GM18907 (cell line): ENCODE data around the gene NOTCH2.

ENCODE experiments used
- ATAC-seq: cut with Tn5 transposase; IDR thresholded peaks from one replicate; pipeline ENCODE4 v1.9.1; 2021; ENCODE audit warnings: mild to moderate bottlenecking, moderate library complexity; ENCODE audit not compliant: unreplicated experiment

Gene NOTCH2

DNA sequence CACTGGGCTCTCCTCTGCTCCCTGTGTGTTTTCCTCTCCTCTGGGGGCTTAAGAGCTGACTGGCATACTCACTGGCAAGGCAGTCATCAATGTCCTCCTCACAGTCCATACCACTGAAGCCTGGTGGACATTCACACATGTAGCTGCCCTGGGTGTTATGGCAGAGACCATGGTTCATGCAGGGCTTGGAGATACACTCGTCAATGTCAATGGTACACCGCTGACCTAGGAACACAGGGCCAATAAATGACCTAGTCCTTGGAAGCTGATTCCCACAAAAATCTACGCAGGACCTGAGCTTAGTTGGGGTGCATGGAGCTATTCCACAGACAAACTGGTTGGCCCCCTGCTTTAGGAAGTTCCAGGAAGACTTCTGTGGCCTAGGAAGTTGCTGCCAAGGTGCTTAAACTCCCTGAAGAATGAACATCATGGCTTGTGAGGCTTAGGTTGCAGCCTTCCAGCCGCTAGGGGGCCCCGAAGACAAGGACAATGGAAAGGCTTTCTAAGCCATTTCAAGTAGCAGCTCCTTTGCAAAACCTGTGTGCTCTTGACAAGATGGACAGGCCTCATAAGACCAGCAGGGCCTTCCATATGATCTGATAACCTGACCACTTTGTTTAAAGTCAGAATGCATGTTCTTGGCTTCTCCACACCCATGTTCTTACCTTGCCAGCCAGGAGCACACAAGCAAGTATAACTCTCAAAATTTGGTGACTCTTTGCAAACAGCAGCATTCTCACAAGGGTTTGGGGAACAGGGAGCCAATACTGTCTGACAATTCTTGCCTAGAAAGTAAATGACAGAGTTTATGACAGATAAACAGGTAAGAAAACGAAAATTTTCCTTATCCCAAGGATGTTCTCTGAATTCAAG is 120.9 kb downstream of the NOTCH2 start:
- ATAC-seq, result peak; percentile 68

DNA sequence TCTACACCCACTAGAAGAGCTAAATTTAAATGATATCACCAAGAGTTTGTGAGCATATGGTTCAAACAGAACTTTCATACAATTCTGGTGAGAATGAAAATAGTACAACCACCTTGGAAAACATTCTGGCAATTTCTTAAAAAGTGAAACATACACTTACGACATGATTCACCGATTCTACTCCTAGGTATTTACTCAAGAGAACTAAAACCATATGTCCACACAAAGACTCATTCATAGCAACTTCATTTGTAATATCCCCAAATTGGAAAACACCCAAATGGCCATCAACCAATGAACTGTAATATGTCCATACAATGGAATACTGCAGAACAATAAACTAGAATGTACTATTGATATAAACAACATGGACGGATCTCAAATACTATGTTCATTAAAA is 122.0 kb downstream of the NOTCH2 start:
- no peak for ATAC-seq

DNA sequence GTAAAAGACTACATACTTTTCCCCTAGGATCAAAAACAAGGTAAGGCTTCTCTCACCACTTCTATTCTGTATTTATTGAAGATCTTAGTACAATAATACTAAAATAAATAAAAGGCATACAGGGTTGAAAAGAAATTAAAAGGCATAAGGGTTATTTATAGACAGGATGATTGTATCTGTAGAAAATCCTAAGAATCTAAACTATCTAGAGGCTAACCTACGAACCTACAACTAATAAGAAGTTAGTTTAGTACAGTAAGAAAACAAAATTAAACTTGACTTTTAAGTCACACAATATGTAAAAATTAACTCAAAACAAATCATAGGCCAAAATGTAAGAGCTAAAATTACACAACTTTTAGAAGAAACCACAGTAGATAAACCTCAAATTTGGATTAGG is 122.7 kb downstream of the NOTCH2 start:
- no peak for ATAC-seq

DNA sequence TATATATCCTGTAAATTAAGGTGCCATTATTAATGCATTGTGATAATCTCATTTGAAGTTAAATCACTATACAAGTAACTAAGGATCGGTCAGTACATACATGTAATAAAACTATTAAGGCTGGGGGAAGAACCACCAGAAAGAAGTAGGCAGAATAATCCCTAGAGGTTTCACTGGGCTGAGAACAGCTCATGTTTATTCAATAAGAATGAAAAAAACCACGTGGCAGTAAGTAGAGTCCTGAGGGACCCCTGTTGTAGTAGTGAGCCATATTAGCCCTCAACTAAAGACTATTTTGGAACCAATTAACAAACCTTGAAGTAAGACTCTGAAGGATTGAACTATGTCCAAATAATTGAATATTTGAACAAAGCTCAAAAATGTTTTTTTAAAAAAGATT is 126.2 kb downstream of the NOTCH2 start:
- no peak for ATAC-seq

DNA sequence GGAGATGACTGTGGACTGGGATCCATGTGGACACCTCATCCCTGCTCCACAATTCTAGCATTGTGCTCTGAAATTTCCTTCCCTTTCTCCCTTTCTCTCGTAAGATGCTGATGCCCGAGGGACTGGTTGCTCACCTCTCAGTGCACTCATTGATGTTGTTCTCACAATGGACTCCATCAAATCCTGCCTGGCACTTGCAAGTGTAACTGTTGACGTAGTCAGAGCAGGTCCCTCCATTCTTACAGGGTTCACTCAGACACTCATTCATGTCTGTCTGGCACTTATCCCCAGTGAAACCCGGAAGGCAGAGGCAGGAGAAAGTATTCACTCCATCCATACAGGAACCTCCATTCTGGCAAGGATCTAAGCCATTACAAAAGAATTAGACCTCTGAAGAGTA is 128.1 kb downstream of the NOTCH2 start:
- no peak for ATAC-seq

DNA sequence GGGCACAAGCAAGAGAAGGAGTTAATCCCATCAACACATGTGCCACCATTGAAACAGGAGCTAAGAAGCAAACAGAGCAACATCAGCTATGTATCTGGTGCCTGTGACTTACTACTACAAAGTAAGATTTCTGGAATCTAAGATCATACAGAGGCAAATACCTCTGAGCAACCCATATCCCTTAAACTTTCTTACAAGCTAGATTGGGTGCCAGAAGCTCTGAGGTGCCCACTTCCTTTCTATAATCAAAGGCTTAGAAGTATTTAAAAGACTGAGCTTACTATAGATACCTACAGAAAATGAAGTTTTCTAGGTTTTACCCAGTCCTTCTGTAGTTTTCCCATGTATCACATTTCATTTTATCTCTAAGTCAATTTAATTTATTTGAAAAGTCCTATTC is 128.8 kb downstream of the NOTCH2 start:
- no peak for ATAC-seq

DNA sequence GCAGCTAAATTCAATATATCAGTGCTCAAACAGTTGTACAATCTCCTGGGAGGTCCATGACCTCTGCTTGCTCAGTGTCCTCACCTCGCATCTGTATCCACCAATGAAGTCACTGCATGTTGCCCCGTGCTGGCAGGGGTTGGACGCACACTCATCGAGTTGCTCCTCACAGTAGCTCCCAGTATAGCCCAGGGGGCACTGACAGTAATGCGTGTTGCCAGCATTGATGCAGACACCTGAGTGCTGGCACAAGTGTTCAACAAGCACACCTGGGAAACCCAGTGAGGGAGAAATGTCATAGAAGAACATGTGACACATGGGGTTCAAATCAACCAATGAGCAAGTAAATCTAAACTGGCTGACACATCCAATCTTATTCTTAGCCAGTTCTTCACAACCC is 132.3 kb downstream of the NOTCH2 start:
- ATAC-seq, result no peak

DNA sequence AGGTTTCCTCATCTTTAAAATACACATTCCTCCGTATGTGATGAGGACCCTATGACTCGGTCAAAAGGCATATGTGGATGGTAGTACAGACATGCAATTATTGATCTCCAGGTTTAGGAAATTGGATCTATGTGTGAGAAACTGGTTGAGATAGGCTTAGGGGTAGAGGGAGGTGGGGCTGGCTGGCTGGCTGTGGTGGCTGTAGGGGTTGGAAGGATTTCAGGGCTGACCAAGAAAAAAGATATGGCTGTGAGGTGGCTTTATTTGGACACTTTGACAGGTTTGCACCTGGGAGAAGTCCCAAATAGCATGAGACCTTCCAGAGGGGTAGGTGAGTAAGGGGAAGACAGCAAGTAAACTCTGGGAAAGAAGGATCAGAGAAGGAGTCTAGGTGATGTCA is 133.5 kb downstream of the NOTCH2 start:
- ATAC-seq, result no peak

DNA sequence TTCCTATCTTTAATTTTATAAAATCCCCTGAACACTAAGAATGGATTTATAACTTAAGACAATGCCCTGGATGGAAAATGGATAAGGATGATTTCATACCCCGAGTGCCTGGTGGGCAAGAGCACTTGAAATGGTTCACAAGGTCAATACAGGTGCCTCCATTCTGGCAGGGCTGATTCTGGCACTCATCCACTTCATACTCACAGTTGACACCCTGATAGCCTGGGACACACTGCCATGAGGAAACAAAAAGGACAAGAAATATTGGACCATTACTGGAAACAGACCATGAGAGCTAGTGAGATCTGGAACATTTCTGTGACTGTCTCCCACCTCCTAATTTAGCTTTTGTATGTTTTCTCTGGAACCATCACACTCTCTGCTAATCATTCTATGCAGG is 134.1 kb downstream of the NOTCH2 start:
- ATAC-seq, result no peak

DNA sequence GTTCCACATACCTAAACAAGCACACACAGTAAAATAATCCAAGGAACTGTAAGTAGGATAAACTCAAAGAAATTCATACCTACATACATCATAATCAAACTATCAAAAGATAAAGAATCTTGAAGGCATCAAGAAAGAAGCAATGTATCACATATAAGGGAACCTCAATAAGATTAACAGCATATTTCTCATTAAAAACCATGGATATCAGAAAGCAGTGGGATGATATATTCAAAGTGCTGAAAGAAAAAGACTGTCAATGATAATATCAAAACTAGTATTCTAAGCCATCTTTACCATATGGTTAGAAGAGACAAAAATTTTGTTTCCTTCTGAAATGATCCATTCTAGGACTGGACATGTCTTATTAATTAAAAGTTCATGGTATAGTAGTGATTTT is 136.1 kb downstream of the NOTCH2 start:
- ATAC-seq, result no peak

DNA sequence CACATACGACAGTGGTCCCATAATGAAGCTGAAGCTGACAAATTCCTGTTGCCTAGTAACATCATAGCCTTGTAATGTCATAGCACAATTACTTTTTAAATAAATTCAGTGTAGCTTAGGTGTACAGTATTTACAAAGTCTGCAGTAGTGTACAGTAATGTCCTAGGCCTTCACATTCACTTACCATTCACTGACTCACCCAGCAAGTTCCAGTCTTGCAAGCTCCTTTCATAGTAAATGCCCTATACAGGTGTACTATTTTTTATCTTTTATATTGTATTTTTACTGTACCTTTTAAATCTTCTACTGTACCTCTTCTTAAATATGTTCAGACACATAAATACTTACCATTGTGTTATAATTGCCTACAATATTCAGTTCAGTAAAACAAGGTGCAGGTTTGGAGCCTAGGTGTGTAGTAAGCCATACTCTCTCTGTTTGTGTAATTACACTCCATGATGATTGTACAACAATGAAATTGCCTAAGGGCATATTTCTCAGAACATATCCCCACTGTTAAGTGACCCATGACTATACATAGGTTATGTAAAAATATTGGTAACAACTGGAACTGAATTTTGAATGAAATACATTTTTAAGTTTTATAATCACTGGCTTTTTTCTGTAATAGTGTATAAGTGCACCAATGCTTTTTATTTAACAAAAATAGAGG is 139.7 kb downstream of the NOTCH2 start:
- no peak for ATAC-seq

DNA sequence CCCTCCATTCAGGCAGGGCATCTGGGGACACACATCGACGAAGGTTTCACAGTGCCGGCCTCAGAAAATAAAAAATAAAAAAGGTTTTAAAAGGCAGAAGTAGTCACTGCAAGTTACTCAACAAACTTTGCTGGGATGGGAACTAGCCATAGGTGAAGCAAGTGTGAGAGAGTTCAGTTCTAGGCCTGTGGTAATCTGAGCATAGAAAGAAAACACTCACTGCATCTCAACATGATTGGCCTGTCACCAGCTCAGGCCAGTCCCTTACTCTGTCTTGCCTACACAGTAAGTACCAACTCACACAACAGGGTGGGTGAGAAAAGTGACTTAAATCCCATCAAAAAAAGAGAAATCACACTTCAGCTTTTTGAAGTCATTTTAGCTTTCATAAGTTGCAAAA is 142.9 kb downstream of the NOTCH2 start:
- ATAC-seq, result no peak

DNA sequence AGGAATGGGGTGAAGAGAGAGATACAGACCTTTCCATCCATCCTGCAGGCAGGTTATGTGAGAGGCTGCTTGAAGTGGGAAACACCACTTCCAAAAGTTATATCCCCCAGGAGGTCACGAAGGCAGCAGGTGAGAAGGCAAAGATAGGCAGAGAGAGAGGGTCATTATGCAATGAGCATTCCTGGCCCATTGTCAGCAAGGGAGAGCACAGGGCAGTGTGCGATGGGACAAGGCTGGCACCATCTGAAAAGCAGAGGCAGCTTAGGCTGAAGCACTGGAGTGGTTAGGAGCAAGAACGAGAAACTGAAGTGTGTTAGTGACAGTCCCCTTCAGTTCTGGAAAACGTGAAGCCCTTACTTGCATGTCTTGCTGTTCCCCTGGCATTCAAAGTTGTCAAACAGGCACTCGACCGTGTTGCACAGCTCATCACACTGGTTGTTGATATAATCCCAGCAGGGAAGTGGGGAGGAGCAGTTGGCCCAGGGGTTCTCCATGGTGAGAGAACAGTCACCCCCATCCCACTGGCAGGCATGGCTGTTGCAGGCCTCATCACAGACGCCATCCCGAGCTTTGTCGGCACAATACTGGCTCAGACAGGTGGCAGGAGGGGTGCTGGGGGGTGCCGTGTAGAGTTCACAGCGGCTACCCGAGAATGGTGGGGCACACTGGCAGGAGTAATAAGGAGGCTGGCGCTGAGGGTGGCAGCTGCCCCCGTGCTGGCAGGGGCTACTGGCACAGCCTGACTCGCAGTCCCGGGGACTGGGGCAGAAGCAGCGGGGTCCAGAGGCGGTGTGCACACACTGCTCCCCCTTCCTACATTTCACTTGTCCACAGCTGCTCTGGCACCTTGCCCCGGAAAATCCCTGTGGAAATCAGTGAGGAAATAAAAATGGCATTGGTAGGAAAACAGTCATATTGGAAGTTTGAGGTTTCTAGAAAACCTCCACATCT is 144.2 kb downstream of the NOTCH2 start:
- ATAC-seq, result no peak

DNA sequence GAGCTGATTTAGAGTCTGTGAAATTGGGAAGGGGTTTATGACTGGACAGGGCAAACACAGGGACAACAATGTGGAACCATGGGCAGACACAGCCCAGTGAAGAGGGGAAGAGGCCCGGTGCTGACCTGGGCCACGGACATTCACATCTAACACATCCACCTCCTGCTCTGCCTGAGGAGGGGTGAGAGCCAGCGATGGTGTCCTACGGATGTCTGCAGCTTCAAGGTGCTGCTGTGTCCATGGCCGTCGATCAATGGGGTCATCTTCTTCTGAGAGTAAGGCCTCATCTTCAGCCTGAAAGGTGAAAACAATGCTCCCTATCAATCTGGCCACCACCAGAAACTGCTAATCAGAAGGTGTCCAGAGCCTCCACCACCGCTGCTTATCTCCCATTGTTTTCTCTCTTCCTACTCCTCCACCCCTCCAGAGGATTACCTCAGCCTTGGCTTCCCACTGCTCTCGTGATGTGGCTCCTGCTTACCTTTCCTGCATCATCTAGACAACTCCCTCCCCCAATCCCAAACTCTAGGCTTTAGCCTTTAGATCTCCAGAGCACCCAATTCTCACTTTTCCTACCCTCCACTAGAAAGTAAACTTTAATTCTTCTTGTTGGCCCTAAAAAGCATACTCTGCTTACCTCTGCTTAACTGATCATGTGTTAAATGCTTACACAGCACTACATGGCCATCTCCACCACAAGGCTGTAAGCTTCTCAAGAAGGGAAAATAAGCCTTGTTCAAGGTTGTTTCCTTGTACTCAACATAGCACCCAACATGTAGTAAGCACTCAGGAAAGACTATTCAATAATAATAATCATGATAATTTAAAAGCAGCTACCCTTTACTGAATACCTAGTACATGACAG is 149.1 kb downstream of the NOTCH2 start:
- ATAC-seq, result no peak

DNA sequence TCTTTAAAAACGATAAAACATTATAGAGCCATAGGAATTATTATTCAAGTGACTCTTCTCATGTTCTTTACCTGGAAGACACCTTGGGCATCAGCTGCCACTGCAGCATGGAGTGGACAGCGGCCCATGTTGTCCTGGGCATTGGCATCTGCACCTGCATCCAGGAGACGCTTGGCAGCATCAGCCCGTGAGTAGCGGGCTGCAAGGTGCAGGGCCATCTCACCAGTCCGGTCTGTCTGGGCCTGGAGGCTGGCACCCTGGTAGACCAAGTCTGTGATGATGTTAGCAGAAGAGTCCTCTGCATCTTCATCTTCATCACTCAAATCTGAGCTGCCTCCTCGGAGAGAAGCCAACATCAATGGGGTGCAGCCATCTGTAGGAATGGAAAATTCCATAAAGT is 150.2 kb downstream of the NOTCH2 start:
- ATAC-seq, result no peak

DNA sequence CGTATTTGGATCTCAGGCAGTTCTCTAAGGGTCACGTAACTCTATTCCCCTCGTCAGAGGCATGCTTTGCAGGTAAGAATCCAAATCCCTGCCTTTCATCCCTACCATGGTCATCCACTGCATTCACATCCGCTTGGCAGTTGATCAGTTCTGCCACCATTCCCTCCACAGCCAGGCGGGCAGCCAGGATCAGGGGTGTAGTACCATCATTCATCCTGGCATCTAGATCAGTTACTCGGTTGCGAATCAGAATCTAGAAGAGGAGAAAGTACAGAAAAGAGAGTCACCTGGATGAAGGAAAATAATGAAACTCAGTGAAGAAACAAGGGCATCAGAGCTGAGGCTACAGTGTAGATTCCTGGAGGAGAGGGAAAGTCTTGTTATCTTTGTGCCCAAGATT is 151.2 kb downstream of the NOTCH2 start:
- ATAC-seq, result no peak

DNA sequence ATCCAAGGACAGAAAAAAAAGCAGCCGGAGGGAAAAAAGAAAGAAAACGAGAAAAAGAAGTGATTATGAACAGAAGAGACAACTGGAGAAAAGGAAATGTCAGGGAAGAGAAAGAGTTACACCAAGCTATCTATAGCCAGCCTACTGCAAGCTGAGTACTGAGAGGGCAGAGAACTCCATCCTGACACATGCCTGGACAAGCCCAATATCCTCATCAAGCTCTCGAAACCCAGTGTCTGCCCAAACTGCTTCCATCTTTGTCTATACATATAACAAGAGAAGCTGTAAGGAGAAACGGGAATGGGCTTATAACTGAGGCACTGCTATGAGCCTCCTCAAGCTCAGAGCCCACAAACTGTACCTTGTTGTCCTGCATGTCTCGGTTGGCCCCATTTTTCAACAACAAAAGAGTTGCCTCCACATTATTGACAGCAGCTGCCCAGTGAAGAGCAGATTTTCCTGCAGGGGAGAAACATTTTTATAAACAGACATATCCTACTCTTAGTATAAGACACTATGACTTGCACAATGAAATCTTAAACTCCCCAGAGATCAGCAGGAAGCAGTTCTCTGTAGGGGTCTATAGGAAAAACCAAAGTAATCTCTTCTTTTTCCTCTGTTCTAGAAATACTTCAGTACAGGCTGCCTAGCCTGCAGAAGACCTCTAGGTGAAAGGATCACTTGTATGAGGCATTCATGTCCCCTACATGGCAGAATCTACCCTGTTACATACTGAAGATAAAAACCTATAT is 152.0 kb downstream of the NOTCH2 start:
- ATAC-seq, result no peak

DNA sequence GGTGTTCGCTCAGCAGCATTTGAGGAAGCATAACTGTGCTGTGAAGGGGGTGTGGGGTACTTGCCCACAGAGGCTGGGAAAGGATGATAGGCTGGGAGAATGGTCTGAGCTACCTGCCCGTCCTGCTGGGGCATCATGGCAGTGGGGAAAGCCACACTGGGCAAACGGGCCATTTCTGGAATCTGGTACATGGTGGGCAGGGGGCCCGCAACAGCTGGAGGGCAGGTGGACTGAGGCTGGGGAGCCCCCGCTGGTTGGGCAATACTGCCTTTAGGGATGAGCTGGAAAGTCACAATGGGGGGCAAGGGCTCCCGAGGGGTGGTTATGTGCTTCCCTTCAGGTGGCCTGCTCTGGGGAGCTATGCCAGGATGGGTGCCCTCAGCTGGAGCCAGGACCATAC is 153.9 kb downstream of the NOTCH2 start:
- ATAC-seq, result no peak

DNA sequence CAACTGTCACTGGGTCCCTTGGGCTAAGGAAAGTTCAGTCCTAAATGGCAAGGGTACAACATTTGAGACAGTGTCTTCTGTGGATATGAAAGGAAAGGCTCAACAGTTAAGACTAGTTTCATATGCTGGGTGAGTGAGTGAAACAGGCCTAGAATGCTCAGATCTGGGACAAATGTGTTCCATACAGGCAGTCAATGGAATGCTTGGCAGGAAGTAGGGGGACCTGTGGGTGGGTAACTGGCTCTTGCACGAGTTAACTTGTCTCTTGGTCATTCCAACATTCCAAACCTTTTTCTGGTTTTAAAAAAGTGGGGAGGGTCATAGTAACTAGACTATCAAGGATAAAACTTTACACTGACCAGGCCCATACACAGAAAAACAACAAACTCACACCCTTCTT is 155.4 kb downstream of the NOTCH2 start:
- no peak for ATAC-seq

DNA sequence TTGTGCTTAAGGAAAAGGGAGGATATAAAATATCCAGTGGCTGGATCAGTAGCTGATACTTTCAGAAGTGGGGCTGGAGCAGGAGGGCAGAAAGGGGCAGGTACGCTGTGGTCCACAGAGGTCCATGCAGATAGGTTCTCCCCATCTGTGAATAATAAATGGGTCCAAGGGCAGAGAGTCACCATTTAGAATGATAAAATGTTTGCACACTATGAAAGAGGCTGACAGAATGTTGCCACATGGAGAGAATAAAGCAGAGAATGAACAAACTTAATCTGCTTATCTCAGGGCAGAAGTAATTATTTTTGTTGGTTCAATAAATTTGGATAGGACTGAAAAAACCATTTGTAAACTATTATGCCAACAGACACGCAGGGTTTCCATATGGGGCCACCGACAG is 156.5 kb downstream of the NOTCH2 start:
- ATAC-seq, result no peak
